ENCODE data around the gene NINJ1.

NINJ1 gene

GRCh38 chr9:93127395-93127911 is 6.6 kb downstream of the NINJ1 start:
- peak; percentile 61 for DNase-seq (ENCODE audit: low read depth)
- TF ChIP-seq, protein P1, sequence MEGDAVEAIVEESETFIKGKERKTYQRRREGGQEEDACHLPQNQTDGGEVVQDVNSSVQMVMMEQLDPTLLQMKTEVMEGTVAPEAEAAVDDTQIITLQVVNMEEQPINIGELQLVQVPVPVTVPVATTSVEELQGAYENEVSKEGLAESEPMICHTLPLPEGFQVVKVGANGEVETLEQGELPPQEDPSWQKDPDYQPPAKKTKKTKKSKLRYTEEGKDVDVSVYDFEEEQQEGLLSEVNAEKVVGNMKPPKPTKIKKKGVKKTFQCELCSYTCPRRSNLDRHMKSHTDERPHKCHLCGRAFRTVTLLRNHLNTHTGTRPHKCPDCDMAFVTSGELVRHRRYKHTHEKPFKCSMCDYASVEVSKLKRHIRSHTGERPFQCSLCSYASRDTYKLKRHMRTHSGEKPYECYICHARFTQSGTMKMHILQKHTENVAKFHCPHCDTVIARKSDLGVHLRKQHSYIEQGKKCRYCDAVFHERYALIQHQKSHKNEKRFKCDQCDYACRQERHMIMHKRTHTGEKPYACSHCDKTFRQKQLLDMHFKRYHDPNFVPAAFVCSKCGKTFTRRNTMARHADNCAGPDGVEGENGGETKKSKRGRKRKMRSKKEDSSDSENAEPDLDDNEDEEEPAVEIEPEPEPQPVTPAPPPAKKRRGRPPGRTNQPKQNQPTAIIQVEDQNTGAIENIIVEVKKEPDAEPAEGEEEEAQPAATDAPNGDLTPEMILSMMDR (conservative IDR thresholded peaks at IDR 0.05; ENCODE audit: low read depth, low read length) = no peak
- H3K4me3 ChIP-seq (ENCODE audit: low read depth, low read length) = no peak overlapping the region

GRCh38 chr9:93126825-93127368 is 7.2 kb downstream of the NINJ1 start:
- no peak for DNase-seq (ENCODE audit: low read depth)
- no peak overlapping the region for H3K4me3 ChIP-seq (ENCODE audit: low read depth, low read length)
- TF ChIP-seq, protein P1 (conservative IDR thresholded peaks at IDR 0.05; ENCODE audit: low read depth, low read length) = no peak

GRCh38 chr9:93126151-93126781 is 7.8 kb downstream of the NINJ1 start:
- H3K4me3 ChIP-seq (ENCODE audit: low read depth, low read length) = no peak overlapping the region
- DNase-seq (ENCODE audit: low read depth) = no peak
- TF ChIP-seq, protein P1 (conservative IDR thresholded peaks at IDR 0.05; ENCODE audit: low read depth, low read length) = no peak

DNA sequence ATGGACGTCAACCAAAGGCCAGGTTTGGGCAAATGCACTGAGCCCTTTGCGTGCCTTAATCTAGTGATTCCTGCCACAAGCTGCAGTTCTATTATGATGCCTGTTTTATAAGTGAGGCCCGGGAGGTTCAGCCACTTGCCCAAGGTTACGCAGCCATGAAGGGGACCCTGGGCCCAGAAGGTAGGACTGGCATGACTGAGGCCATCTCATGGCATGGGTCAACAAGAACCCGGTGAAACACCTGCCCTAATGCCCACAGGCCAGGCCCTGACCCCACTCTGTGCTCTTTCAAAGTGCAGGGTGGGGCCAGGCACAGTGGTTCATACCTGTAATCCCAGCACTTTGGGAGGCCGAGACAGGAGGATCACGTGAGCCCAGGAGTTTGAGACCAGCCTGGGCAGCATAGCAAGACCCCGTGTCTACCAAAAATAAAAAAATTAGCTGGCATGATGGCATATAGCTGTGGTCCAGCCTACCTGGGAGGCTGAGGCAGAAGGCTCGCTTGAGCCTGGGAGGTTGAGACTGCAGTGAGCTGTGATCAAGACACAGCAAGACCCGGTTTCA is 8.6 kb downstream of the NINJ1 start:
- TF ChIP-seq, protein P1 (conservative IDR thresholded peaks at IDR 0.05; ENCODE audit: low read depth, low read length) = no peak
- DNase-seq (ENCODE audit: low read depth) = no peak
- no peak overlapping the region for H3K4me3 ChIP-seq (ENCODE audit: low read depth, low read length)

DNA sequence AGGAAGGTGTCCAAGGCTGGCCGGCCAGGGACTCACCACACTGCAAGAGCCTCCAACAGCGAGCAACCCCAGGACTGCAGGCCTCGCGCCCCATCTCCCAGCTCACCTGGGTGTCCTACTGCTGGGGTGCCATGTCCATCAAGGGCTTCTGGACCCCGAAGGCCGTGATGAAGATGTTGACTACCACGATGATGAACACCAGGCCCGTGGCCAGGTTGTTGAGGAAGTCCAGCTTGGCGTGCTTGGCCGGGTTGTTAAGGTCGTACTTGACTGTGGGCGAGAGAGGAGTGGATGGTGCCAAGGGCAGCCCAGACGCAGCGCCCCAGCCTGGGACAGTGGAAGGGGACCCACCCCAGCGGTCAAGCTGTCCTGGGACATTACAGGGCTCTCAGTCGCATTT is 9.3 kb downstream of the NINJ1 start:
- H3K4me3 ChIP-seq (ENCODE audit: low read depth, low read length) = no peak overlapping the region
- TF ChIP-seq, protein P1 (conservative IDR thresholded peaks at IDR 0.05; ENCODE audit: low read depth, low read length) = no peak
- DNase-seq (ENCODE audit: low read depth) = no peak

- TF ChIP-seq, protein P1 (conservative IDR thresholded peaks at IDR 0.05; ENCODE audit: low read depth, low read length) = no peak
- H3K4me3 ChIP-seq (ENCODE audit: low read depth, low read length) = no peak overlapping the region
- no peak for DNase-seq (ENCODE audit: low read depth)
Measured at GRCh38 chr9:93123561-93124283, 10.3 kb downstream of the NINJ1 start.

Data from choroid plexus epithelial cell (primary cell).